Activated CD8-positive, alpha-beta memory T cell treated with anti-CD3 and anti-CD28 coated beads, Interleukin-2, amount 50 U/mL, for 24 hours (primary cell): ENCODE measurements around the gene CSF2RB.

ENCODE experiments used
- DNase-seq: peaks from one replicate; pipeline ENCODE4 v3.0.0-alpha.2; 2020; ENCODE audit errors: extremely low read depth

The CSF2RB gene

DNA sequence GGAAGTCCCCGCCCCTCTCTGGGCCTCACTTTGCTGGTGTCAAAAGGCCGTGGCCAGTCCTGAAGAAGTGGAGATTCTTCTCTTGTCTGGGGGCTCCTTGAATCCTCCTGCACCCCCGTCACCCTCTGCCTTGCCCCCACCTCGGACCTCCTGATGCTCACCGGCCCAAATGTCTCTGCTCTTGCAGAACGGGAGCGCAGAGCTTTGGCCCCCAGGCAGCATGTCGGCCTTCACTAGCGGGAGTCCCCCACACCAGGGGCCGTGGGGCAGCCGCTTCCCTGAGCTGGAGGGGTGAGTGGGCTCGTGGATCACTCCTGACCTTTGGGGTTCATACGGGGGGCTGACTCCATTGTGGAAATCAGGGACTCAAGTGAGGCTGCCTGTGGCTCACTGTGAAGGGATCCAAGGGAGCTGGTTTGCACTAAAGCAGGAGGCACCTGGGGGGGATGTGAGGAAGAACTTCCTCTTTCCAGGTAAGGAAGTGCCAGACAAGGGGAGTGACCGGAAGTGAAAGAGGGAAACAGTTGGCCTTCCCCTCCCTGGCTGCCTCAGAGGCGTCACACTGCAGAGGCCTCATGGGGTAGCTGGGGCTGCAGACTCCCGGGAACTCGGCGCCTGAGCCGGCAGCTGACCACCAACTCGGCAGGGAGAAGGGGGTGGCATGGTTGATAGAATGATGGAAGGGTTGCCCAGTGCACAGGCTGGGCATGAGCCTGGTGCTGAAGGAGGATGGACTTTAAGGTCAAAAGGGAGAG lies 23.1 kb downstream of the CSF2RB start:
- no peak for DNase-seq

DNA sequence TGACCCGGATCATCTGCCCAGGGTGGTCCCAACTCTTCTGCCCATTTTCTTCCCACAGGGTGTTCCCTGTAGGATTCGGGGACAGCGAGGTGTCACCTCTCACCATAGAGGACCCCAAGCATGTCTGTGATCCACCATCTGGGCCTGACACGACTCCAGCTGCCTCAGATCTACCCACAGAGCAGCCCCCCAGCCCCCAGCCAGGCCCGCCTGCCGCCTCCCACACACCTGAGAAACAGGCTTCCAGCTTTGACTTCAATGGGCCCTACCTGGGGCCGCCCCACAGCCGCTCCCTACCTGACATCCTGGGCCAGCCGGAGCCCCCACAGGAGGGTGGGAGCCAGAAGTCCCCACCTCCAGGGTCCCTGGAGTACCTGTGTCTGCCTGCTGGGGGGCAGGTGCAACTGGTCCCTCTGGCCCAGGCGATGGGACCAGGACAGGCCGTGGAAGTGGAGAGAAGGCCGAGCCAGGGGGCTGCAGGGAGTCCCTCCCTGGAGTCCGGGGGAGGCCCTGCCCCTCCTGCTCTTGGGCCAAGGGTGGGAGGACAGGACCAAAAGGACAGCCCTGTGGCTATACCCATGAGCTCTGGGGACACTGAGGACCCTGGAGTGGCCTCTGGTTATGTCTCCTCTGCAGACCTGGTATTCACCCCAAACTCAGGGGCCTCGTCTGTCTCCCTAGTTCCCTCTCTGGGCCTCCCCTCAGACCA lies 24.0 kb downstream of the CSF2RB start:
- no peak for DNase-seq

DNA sequence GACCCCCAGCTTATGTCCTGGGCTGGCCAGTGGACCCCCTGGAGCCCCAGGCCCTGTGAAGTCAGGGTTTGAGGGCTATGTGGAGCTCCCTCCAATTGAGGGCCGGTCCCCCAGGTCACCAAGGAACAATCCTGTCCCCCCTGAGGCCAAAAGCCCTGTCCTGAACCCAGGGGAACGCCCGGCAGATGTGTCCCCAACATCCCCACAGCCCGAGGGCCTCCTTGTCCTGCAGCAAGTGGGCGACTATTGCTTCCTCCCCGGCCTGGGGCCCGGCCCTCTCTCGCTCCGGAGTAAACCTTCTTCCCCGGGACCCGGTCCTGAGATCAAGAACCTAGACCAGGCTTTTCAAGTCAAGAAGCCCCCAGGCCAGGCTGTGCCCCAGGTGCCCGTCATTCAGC lies 24.6 kb downstream of the CSF2RB start:
- no peak for DNase-seq

DNA sequence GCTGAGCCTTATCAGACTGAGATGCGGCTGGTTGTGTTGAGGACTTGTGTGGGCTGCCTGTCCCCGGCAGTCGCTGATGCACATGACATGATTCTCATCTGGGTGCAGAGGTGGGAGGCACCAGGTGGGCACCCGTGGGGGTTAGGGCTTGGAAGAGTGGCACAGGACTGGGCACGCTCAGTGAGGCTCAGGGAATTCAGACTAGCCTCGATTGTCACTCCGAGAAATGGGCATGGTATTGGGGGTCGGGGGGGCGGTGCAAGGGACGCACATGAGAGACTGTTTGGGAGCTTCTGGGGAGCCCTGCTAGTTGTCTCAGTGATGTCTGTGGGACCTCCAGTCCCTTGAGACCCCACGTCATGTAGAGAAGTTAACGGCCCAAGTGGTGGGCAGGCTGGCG lies 25.5 kb downstream of the CSF2RB start:
- no peak for DNase-seq

DNA sequence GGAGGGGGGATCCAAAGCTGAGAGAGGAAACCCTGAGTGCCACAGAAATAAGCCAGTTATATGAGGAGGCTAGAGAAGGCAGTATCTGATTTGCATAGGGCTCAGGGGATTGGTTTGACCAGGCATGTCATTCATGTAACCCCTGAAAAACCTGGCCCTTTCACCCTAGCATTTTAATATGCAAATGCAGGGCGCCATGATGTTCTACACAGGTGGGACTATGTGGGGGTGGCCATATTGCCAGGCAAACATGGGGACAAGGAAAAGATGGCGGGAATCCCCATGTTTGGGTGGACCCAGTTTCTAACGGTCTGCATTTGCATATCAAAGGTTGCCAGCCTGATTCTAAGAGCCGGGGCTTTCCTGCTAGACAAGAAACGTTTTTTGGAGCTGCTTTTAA lies 27.2 kb downstream of the CSF2RB start:
- no peak for DNase-seq

DNA sequence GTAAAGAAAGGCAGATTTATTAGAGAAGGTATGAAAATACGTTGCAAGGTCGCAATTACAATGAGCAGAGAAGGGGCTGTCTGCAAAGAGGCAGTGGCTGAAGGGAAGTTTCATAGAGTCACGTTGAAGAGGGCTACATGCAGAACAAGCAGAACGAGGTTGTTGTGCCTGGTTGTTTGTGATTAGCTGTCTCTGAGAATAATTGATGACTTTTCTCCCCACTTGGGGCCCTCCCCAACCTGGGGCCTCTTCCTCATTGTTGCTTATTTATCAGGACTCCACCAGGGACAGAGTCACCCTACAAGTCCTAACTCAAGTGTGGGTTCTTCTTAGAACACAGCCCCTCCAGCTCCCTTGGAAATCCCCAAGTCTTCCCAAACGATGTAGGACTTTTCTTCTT lies 29.1 kb downstream of the CSF2RB start:
- DNase-seq = no peak

DNA sequence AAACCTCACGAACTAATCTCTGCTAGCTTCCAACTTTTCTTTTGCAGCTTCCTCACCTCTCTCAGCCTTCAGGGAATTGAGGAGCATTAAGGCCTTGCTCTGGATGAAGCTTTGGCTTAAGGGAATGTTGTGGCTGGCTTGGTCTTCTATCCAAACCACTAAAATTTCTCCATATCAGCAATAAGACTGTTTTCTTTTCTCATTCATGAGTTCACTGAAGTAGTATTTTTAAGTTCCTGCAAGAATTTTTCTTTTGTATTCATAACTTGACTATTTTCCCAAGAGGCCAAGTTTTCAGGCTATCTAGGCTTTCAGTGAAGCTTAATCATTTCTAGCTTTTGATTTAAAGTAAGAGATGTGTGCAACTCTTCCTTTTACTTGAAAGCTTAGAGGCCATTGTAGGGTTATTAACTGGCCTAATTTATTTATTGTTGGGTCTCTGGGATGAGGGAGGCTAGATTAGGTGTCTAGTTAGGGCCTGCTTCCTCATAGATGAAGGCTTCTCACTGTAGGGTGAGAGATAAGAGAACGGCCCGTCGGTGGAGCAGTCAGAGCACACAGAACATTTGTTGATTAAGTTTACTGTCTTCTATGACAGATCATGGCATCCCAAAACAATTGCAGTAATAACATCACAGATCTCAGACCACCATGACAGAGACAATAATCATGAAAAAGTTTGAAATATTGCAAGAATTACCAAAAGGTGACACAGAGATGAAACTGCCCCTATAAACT lies 33.2 kb downstream of the CSF2RB start:
- DNase-seq = no peak

DNA sequence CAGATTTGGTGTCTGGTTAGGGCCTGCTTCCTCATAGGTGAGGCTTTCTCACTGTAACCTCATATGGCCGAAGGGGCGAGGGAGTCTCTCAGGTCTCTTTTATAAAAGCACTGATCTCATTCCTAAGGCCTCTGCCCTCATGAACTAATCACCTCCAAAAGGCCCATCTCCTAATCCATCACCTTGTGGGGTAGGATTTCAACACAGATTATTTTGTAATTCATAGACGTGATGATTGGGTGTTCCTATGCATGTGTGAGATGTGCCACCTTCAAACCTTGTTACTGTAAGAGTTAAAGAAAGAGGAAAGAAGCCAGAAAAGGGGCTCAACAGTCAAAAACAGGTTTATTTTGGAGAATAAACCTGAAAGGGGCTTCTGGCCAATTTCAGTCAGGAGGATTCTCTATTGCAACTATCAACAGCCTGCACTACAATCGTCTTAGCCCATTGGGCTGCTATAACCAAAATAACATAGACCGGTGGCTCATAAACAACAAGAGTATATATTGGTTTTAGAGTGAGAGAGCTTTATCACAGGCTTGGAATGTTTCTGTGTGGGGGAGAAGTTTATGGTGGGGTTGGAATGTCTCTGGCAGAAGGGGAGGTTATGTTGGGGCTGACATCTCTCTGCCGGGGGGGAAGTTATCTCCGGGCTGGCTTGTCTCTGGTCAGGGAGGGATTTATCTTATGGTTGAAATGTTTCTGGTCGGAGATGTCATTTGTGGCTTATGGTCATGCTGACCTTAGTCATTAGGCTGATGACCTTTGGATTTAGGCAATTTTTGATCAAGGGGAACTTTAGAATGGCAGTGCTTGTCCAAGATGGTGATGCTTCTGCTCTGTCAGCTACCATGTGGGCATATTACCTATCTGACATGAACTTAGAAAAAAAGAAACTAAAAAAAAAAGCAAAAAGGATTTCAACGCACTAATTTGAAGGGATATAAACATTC lies 35.1 kb downstream of the CSF2RB start:
- no peak for DNase-seq

DNA sequence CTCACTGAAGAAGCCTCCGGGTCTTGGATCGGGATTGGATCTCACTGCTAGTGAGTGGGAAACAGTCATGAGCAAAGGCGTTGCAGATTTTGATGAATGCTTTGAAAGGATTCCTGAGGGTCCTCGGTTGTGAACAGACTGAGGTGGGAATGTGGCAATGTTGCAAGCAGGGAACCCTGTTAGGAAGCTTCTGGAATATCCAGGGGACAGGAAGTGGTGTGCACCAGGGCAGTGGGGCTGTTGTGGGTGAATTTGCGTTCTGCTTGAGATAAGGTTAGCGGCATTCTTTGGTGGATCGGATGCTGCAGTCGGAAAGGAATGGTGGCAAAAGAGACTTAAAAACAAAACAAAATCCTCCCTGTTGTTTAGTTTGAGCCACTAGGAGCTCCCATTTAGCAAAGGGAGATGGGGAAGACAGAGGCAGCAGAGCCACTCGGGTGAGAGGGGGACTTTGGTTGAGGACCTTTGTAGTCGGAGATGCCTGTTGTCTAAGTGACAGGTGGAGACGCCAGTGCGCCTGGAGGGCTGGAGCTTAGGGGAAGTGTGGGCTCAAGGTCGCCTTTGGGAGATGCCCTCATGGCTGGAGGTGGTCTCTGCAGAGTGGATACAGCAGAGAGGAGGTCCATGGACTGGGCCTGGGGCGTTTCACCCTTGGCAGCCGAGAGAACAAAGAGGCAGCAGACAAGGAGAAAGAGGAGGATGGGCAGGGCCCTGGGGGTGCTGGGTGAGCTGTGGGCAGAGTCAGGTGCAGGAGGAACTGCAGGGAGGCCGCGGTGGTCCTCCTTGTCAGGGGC lies 37.6 kb downstream of the CSF2RB start:
- no peak for DNase-seq

DNA sequence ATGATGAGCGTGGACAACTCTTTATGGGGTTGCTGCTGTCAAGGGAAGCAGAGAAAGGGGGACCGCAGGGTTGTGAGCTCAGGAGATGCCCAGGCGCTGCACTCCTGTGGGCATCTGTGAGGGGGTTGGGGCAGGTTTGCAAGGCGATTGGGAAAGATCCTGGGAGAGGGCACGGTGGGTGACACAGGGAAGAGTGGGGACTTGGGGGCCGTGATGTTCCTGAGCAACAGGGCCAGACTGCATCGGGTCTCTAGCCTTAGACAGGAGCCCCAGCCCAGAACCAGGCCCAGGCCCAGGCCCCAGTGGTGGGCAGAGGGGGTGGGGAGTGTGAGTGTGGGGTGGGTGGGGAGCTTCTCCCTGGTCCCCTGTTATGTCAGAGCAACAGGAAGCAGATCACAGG lies 38.3 kb downstream of the CSF2RB start:
- no peak for DNase-seq

DNA sequence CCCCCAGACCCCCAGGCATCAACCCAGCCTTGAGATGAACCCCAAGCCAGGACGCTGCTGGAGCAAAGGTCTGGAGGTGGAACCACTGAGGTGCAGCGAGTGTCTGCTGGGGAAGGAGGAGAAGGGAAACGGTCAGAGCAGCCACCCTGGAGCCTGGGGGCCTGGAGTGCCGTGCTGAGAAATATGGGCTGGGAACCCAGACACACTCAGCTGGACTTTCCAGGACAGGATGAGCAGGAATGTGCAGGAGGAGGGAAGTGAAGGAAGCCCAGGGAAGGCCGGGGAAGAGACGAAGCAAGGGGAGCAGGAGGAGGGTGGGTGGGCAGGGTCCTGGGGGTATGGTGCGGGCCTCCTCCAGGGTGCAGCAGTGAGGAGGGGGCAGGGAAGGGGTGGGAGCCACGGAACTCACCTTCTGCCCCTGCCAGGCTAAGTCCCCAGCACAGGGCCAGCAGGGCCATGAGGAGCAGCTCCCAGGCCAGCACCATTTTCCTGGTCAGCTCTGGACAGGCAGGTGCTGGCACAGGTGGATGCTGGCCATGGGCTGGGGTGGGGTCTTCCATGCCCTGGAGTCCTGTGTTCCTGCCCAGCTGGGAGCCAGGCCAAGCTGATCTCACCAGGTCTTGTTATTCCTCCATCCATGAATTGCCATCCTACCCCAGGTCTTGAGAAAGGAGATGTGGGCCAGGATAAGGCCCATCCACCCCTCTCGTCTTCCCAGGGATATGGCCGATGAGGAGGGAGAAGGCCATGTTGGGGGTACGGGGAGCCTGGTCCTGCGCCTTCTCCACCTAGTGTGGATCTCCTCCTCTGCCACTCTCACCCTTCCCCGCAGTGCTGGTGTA lies 40.0 kb downstream of the CSF2RB start:
- DNase-seq = no peak

DNA sequence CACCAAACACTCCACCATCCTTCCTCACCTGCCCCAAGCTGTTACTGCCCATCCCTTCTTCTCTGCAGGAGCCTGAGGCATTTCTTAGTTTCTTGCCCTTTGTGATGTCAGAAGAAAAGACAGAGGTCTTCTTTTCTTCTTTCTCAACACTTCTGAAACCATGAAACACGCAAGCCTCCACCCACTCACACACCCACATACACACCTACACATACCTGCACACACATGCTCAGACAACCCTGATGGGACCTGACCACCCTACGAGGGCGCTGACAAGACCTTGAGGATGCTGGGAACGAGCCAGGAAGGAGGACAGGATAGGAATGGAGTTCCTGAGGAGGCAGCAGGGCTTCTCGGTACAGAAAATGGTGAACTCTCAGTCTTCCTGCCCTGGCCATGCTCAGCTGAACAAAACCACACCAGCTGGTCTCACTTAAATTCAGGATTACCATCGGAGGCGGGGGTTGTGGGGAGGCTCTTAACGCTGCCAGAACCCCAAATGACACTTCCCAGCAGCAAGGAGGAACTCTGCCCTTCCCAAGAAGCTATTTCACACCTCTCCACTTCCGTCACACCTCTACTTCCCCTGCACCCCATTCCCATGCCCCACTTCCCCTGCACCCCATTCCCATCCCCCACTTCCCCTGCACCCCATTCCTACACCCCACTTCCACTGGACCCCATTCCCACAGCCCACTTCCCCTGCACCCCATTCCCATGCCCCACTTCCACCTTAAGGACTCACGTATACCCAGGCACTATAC lies 41.0 kb downstream of the CSF2RB start:
- DNase-seq = no peak

DNA sequence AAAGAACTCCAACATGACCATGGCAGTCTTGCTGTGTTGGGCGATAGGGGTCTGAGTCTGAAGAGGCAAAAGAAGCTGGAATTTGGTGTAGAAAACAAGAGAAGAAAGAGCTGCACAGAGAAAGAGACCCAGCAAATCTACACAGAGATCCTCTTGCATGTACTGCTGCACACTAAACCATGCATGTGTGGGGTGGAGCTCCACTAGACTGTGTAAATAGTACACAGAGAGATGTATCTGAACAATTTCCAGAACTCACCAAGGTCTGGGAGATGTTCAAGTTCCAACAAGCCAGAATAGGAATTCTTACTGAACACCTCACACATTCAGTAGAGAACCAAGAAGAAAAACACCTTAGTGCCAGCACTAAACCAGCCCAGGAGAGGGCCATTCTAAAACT lies 42.3 kb downstream of the CSF2RB start:
- no peak for DNase-seq

DNA sequence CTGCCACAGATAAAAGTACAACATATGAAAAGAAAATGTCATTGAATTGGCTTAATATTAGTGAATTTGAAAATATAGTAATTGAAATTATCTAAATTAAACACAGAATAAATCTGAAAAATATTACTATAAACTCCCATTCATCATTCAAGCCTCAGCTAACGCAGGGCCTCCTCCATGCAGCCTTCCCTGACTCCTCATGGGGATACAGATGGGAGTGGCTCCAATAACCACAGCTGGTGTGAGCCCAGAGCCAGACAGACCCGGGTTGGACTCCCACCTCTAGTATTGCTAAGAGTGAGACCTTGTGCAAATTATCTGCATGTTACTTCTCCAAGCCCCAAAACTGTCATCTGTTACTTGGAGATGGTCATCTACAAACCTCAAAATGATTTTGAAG lies 44.9 kb downstream of the CSF2RB start:
- no peak for DNase-seq

DNA sequence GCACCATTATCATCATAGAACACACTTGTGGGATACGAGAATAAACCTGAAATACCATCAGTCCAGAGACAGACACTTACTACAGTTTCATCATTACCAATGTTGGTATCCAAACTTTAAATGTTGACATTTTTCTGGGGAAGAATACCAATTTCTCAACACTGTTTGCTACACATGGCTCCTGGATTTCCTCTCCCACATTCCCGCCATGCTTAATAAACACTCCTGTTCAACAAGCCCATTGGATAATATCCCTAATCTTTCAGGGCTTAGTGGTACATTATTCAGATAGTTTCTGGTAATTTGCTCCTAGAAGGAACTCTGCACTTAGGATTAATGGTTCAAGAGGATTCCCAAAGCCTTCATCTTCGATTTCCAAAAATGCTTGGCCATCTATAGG lies 48.2 kb downstream of the CSF2RB start:
- DNase-seq = no peak

DNA sequence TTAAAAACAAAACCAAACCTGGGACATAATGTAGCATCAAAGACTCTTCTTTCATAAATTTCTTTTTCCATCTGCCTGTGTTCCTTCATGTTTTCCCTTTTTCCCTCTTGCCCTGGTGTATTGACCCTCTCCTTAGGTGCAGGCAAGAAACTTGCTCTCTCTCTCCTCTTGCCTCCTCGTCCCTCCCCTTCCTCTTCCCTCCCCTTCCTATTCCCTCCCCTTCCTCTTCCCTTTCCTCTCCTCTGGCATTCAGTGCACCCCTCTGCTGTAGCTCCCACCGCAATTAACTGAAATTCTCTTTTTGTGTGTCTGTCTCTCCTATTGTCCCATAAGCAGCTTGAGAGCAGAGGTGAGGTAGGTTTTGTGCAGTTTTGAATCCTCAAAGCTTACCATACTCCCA lies 49.9 kb downstream of the CSF2RB start:
- no peak for DNase-seq

DNA sequence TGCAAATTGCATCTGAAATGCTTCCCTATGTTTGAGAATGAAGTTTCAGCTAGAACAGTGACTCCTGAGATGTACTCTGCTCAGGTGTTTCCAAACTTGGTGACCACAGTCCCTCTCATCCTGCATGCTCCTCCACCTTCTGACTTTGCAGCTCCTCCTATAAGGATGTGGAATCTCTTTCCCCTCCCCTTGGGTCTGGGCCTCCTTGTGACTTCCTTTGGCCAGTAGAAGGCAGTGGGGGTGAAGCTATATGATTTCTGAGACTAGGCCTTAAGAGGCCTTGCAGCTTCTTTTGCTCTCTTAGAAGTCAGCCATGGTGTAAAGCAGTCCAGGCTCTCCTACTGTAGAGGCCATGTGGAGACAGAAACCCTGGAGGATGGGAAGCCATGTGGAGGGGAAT lies 50.7 kb downstream of the CSF2RB start:
- DNase-seq = no peak

DNA sequence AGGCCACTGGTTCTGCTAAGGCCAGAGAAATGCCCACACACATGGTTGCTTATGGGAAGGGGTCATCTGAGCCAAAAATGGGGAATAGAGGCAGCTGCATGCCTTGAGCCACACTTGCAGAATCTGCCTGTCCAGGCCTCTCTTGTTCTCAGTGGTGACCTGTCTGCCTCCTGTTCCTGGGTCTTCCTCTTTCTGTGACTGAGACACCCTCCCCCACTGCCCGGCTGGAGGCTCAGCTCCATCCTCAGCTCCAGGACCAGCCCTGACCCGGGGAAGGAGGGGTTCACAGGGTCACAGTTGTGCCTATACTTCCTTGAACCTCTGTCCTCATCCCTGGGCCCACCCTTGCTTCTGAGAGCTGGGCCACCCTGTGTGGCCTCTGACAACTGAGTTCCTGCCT lies 52.3 kb downstream of the CSF2RB start:
- no peak for DNase-seq

DNA sequence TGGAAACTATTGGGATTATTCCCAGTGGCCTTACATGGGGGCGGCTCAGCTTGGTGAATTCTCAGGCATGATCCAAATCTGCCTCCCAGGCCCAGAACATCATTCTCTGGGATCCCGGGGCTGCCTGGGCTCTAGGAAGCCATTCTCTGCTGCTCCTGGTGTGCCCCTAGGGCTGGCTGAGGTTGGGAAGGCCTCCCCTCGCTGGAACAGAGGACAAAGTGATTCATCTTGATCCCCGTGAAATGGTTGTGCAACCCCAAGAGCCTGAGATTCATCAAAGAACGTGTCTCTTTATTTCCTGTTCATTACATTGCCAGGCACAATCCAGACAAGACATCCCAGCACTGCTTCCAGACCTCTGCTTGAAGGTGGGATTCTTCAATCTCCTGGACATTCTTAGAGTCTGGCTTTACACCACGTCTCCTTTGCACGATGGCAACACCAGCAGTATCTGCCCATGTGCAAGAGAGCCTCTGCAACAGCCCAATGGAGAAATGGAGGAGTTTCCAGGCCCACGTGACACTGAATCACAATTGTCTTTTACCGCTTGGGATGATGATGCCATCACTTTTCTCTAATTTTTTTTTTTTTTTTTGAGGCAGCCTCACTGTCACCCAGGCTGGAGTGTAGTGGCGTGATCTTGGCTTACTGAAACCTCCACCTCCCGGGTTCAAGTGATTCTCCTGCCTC lies 53.6 kb downstream of the CSF2RB start:
- DNase-seq = no peak
